Activated gamma-delta T cell (primary cell): ENCODE data around the gene RNF20.
"Not testable (repeated sequence)": the region's sequence is repeated elsewhere in the genome, so short reads cannot be mapped to it uniquely, and the experiment has no call there.

Source experiments
- DNase-seq: peaks from one replicate; lab custom pipeline; 2025; lab: John Stamatoyannopoulos, UW
- total RNA-seq, 2 donors: gene quantifications; one replicate each; lab custom pipeline; 2026; lab: John Stamatoyannopoulos, UW

RNF20 gene, protein sequence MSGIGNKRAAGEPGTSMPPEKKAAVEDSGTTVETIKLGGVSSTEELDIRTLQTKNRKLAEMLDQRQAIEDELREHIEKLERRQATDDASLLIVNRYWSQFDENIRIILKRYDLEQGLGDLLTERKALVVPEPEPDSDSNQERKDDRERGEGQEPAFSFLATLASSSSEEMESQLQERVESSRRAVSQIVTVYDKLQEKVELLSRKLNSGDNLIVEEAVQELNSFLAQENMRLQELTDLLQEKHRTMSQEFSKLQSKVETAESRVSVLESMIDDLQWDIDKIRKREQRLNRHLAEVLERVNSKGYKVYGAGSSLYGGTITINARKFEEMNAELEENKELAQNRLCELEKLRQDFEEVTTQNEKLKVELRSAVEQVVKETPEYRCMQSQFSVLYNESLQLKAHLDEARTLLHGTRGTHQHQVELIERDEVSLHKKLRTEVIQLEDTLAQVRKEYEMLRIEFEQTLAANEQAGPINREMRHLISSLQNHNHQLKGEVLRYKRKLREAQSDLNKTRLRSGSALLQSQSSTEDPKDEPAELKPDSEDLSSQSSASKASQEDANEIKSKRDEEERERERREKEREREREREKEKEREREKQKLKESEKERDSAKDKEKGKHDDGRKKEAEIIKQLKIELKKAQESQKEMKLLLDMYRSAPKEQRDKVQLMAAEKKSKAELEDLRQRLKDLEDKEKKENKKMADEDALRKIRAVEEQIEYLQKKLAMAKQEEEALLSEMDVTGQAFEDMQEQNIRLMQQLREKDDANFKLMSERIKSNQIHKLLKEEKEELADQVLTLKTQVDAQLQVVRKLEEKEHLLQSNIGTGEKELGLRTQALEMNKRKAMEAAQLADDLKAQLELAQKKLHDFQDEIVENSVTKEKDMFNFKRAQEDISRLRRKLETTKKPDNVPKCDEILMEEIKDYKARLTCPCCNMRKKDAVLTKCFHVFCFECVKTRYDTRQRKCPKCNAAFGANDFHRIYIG
- 78.5 to 81.9 reads per million in 2 donors for total RNA-seq

DNA sequence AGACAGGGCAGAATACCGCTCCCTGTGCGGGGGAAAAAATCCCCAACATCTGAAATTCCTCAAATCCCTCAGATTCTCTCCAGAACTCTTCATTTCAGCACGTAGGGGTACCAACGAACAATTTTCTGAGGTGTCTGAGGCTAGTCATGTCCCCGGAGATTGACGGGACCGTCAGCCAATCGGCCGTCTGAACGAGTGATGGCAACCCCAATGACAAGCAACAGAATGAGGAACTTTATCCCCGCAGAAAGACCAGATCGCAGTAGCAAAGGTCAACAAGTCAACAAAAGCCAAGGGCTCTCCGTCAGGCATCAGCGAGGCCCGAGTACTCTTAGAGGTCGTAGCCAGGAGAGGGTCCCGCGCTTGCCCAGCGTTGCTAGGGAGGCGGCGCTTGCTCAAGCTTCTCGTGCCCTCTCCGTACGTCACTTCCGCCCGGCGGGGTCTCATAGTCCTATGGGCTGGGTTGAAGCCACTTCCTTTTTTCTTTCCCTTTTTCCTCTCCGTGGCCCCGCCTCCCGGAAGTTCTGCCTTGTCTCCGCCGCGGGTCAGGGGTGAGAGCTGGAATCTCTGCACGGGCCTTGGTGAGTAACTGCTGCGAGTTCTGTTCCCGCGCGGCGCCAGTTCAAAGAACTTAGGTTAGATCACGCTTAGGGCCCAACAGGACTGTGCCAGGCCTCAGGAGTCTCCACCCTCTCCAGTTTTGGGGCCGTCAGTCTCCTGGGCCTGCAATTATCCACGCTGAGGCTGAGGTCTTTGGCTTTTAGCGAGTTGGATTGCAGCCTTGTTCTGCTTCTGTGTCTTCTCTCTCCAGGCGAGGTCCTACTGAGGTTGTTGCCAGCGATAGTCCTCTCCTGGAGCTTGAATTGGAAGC, at the start of gene RNF20:
Gene RNF20, plus strand, starts transcription at position 520 of the 871 bp plus-strand sequence. CDS start 1,571 bp downstream, outside the sequence.
- DNase-seq, result peak; percentile 80

DNA sequence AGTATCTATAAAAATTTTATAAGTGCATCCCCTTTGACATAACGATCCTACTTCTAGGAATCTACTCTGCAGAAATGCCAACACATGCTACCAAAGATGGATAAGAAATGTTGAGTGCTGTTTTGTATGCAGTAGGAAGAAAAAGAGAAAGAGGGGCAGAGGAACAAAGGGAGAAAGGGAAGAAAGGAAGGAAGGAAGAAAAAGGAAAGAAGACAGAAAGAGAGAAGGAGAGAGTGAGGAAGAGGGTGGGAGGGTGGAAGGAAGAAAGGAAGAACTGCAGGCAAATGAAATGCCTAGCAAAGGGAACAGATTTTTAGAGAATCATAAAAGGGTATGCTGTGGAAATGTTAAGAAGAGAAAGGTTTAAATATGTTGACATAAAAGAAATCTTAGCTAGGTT, 49.6 kb upstream of the RNF20 start:
- DNase-seq, result no peak

DNA sequence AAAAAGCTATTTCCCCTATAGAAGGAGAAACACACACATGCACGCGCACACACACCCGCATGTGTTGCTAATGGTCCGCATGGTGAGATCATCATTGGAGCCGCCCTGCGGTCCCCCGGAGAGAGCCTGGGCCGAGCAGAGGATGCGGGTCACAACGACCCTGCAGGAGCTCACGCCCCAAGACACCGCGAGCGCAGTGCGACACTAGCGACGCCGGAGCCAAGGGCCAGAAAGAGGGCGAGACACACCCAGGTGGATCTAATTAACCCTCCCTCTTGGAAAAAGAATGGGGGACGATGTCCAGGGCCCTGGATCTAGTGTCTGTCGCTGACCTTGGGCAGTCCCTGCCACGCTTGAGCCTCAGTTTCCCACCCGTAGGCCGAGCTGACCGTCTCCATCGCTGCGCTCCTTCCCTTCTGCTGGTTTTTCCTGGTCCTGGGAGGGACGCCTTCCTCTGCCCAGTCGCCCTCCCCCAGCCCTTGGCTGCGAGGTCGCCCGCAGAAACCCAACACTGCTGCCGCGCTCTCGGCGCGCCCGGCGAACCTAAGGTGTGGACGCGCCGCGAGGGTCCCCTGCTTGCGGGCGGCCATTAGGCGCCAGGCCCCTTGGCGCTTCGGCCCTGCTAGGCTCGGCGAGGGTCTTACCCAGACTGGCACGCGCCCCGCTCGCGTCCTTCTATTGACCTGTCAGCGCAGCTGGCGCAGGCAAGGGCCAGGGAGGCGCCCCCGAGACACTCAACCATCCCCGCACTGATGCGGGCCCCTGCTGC, 47.5 kb upstream of the RNF20 start:
- DNase-seq, result no peak

DNA sequence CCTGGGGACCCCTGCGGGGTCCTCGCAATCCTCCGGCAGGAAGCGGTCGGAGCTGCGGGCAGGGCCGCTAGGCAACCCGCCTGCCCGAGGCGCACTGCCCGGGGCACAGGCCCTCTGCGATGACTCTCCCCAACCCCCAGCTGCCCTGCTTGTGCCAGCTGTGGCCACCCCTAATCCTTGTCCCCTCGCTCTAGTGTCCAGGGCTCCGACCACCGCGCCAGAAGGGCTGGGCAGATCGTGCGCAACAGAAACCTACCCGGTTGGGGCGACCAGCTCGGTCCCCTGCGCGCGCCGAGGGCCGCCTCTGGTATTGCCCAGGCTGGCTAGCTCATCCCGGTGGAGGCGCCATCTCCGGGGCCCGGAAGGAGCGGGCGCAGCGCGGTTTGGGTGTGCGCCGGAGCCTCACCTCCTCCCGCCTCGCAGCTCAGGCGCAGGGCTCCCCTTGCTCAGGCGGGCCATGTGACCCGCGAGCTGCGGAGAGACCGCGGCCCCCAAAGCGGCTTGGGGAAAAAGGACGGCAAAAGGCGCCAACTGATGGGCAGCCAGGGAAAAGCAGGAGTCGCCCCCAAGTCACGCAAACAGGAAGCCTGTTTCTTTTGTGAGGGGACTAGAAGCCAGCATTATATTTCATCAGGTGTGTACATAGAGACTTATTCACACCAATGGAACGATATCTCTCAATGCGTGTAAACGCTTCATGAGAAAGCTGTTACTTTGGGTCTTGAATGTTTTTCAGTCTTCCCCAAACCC, 46.8 kb upstream of the RNF20 start:
- no peak for DNase-seq

DNA sequence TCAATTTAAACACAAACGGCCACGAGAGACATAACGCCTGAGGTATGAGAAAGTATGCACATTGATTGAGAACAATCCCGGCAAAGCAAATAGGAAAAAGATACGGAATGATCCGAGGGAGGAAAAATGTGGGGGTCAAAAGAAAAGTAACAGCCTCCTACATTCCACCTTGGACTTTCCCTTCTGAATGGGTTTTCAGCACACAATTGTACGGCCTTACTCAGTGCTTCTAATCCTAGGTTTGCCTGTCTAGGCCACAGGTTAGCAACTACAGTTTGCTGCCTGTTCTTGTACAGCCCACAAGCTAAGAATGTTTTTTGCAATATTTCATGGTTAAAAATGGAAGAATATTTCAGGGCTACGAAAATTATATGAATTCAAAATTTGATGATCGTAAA, 46.2 kb upstream of the RNF20 start:
- no peak for DNase-seq

DNA sequence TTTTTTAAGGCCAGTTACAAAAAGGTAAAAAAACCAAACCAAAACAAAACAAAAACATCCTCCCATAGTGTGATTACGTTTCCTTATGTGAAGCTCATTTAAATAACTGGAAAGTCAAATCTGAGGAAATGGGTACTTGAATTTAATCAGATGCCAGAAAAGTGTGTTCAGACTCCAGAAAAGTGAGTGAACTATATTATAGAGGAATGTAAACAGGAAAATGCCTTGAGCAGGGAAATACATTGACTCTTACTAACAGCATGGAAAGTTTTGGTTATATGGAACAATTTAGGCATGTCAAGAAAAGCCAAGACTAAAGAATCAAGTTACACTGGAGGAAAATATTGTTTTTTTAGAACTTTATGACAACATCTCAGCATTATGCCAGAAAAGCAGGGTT, 37.8 kb upstream of the RNF20 start:
- no peak for DNase-seq

DNA sequence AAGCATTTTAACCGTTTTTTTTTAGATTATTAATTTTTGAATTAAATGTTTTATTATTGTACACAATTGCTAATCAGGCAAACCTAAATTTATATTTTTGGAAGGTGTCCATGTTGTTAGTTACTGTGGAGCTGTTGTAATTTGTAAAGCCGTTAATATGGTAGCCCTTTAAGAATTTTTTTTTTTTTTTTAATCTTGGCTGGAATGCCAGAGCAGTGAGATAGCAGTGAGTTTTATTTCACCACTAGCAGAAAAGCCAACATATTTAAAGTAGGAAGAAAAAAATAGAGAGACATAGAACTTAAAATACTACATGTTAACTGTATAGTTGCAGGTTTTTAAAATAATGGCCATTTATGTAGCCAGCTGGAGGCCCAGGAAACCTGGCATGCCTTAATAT, 35.3 kb upstream of the RNF20 start:
- no peak for DNase-seq

DNA sequence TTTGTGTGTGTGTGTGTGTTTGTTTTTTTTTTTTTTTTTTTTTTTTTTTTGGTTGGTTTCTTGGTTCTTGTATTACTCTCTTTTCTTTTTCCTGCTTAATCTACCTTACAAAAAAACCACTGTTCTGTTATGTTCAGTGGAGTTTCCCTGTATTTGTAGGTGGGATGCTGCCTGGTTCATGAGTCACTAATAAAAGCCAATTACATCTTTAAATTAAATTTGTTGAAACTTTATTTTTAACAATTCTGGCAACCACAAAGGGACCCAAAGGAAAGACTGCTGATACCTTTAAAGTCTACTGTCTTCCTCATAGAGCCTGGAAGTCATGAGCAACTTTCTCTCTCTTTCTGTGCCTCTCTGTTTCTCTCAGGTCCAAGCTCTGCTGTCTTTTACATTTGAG, 29.5 kb upstream of the RNF20 start:
- no peak for DNase-seq

DNA sequence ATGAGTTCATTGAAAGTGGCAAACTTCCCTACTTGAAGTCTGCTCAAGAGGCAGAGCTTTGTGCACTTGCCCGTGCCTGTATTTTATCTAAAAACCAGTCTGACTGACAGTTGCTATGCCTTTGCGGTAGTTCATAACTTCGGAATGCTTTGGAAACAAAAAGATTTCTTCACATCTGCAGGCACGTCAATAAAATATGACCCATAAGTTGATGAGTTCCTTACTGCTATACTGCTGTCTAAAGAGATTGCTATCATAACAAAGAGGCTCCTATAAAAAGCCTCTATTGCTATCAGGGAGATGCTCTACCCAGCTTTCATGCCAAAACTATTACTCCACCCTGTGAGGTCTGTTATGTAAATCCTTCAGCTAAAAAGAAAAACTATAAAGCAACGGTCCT, 25.4 kb upstream of the RNF20 start:
- no peak for DNase-seq

DNA sequence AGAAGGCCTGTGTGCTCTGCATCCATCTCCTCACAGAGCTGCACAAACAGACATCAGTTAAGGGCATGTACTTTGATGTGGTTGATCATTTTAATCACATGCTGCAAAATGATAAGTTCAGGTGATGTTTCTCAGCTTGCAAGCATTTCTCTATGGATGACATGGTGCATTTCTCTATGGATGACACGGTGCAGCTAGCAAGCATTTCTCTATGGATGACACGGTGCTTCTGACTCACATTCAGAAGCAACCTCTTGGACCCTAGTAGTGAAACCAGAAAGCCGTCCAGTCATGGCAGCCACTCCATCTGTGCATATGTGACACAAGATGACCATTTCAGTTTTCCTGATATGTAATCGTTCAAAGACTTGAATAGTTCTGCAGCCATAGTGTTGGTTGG, 24.1 kb upstream of the RNF20 start:
- no peak for DNase-seq

DNA sequence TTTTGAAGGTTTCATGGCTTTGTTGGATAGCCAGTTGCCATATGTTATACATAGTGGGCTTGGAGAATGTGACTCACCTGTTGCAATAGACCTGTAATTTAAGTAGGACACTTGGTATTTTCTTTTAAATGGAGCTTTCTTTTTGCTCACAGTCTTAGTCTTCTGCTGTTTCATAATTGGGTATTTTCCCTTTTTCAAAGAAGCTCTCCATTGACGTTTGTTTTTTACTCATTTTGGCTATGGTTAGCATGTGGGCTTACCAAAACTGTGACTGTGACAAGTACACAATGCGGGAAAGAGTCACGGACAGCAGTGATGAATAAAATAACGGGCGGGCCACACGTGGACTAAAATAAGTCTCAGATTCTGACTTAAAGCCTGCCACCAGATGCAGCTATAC, 23.2 kb upstream of the RNF20 start:
- no peak for DNase-seq

DNA sequence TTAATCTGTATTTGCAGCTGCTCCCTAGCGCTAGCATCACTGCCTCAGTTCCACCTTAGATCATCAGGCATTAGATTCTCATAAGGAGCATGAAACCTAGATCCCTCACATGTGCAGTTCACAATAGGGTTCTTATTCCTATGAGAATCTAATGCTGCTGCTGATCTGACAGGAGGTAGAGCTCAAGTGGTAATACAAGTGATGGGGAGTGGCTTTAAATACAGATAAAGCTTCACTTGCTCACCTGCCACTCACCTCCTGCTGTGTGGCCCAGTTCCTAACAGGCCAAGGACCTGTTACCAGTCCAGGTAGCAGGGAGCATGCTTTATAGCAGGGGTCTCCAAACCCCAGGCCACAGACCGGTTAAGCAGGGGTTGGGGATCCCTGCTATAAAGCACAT, 22.6 kb upstream of the RNF20 start:
- DNase-seq, result no peak

DNA sequence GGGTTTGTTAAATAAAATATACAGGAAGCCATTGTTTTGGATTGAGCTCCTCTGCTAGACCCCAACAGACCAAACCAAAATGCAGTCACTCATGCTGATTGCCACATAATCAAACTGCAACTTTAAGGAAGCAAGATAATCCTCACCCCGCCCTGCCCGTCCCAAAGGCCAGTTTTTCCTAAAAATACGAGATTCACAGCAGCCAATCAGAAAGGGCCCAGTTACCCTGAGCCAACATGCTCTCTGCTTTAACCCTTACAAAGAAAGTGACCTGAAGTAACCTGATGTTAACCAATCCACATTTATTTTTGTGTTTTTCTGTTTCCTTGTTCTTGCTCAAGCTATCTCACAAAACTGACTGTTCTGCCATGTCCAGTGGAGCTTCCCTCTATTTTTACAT, 21.5 kb upstream of the RNF20 start:
- DNase-seq, result no peak

DNA sequence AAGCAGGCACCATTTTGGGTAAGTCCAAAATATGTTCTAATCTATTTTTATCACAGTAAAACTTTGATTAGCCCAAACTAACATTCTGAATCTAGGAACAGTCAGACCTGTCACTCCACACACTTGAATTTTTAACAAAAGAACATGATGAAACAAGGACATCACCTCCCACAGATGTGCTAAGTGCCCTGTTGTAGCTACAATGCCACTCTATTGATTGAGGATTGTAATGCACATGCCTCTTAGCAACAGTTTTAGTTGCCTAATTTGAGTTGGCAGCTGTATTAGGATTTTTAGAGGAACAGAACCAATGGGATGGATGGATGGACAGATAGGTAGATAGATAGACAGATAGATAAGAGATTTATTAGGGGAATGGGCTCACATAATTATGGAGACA, 20.3 kb upstream of the RNF20 start:
- DNase-seq, result no peak

DNA sequence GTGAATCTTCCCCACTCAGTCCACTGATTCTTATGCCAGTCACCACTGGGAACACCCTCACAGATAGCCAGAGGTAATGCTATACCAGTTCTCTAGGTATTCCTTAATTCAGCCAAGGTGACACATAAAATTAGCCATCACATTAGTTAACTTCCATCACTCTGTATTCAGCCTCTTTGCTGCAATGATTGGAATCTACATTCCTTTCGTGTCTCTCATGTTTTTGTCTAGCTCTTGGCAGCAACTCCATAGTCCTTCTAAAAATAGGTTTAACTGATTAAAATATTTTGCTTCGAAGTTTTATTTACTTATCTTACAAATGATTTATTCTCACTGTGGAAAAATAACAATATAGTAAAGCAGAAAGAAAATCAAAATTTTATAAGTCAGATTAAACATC, 19.6 kb upstream of the RNF20 start:
- DNase-seq, result no peak

DNA sequence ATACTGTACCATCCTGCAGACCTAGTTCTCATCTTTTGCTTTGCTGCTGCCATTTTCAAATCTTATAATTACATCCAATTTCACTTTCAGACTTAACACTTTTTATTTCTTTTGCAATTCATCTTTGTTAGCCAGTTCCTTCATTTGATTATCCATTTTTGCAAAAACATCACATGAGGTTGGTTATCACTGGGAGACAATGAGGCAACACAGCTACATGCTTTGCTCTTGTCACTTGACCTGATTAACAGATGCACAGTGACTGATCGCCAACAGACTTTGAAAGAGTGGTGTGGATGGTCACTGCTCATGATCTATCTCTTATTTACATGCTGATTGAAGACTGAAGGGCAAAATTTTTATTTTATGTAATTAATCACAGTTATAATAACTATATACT, 17.0 kb upstream of the RNF20 start:
- no peak for DNase-seq

DNA sequence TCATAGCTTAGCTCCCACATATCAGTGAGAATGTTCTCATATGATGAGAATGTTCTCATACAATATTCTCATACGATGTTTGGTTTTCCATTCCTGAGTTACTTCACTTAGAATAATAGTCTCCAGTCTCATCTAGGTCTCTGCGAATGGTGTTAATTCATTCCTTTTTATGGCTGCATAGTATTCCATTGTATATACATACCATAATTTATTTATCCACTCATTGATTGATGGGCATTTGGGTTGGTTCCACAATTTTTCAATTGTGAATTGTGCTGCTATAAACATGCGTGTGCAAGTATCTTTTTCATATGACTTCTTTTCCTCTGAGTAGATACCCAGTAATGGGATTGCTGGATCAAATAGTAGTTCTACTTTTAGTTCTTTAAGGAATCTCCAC, 15.2 kb upstream of the RNF20 start:
- DNase-seq, result not testable (repeated sequence)

DNA sequence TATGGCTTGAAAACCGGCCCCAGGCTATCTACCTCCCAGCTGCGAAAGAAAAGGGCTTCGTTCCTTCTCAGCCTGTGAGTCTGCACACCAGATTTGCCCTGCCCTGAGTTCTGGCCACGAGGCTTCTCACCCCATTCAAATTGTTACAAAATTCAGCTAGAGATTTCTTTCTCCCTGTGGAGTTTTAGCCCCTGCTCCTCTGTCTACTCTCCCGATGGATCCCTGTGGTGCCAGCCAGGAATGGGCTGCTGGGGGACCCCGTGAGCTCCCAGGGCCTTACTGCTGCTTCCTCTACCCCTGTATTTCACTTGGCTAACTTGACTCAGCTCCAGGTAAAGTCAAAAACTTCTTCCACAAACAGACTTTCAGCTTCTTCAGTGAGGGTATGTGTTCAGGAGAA, 9.3 kb upstream of the RNF20 start:
- no peak for DNase-seq

DNA sequence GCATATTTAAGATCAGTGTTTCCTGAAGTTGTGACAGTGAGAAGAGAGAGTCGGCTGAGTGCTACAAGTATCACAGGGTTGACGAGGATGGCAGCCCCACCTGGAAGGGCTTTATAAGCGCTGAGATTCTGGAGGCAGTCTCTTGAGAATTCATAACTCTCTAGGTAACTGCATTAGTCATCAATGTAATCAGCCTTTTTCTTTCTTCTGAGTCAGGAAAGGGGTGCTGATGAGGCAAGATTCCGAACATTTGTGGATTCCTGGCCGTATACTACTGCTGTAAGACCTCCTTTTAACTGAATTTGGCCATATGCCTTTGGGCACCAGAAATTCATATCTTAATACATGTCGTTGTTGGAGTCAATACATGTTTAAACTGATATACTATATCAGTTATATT, 6.6 kb upstream of the RNF20 start:
- DNase-seq, result no peak

DNA sequence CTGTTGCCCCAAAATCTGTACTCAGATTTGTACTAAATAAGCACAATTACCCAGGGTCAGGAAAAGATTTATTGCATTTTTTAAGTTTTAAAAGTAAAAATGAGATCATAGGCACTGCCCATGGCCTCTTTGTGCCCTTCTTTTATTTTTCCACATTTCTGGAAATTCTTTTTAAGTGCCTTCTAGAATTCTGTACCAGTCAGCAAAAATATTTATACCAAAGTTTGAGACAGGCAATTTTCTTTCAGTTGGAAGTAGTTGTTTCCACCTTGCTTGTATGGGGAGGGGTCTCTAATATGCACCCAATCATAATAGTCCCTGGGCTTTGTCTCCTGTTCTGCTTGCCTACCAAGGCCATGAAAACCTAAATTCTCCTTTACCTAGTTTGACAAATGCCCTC, 5.6 kb upstream of the RNF20 start:
- no peak for DNase-seq
